ENCODE results near the gene CCSER1.

DNA sequence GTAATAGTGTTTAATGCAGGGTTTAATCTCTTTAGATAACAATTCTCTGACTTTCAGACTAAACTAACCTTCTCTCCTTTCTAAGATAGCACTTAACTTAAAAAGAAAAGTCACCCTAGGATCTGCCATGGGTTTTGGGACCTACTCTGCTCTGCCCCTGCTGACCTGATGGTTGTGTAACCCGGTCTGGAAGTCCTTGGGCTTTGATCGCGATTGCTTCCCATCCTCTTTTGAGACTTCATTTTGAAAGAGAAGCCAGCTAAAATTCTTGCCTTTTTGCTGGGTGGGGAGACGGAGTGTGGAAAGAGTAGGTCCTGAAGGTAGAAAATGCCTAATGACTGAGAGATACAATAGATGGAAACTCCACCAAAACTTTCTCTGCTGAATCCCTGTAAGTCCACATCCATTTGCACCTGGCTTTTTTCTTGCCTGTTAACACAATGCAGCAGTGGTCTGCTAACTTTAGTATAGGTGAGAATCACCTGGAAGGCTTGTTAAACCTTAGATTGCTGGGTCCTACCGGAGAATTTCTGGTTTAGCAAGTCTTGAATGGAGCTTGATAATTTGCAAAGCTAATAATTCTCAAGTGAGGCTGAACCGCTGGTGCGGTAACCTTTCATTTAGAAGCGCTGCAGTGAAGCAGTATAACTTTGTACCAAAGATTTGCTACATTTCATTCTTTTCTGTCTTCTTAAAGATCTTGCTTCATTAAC is 45.6 kb upstream of the CCSER1 start:
- no peak for TF ChIP-seq CTCF (IDR thresholded peaks at IDR 0.05; ENCODE audit: insufficient read depth, low read length, poor library complexity, severe bottlenecking)
- no peak for TF ChIP-seq EZH2phosphoT487 (conservative IDR thresholded peaks at IDR 0.05; ENCODE audit: low read length)

Data from SU-DHL-6 (cell line).